K562 (cell line): ENCODE results near the gene HOXC11. TPM values are rescaled to one million over a fixed set of nuclear protein-coding genes. Genes with fewer than 3 reads are reported as not detected.

Source experiments
- BCOR ChIP-seq: fragments of 450-650 bp; IDR thresholded peaks from 2 replicates; pipeline ENCODE4 v1.6.1; 2016
- C11orf30 ChIP-seq: fragments of 450-650 bp; IDR thresholded peaks from 2 replicates; pipeline ENCODE4 v1.6.1; 2016; ENCODE audit warnings: low read depth, mild to moderate bottlenecking
- CBX2 ChIP-seq: fragments of 200-600 bp; sonication (generic); IDR thresholded peaks from one replicate; pipeline ENCODE4 v1.6.1; 2012; ENCODE audit warnings: mild to moderate bottlenecking, low read length, inconsistent platforms; ENCODE audit not compliant: insufficient read depth, poor library complexity, severe bottlenecking
- DPF2 ChIP-seq: fragments of 450-650 bp; IDR thresholded peaks from 2 replicates; pipeline ENCODE4 v1.6.1; 2016
- GTF2E2 ChIP-seq: fragments of 200-800 bp; sonication (Bioruptor generic); IDR thresholded peaks from 2 replicates; pipeline ENCODE4 v1.6.1; 2016; ENCODE audit warnings: missing genetic modification characterization, missing compliant biosample characterization
- HIVEP1 ChIP-seq: fragments of 250-450 bp; sonication (Bioruptor Pico); IDR thresholded peaks from 2 replicates; pipeline ENCODE4 v1.4.0; 2020; ENCODE audit warnings: mild to moderate bottlenecking
- ILK ChIP-seq: fragments of 450-650 bp; IDR thresholded peaks from 2 replicates; pipeline ENCODE4 v1.6.1; 2016; ENCODE audit warnings: missing genetic modification characterization, low read depth, mild to moderate bottlenecking, missing compliant biosample characterization, moderate library complexity, borderline replicate concordance
- MAZ ChIP-seq, 2 experiments: fragments of 450-650 bp in 1 of 2; sonication (generic) in 1 of 2; formaldehyde crosslinking; IDR thresholded peaks in 1 of 2; conservative IDR thresholded peaks in 1 of 2; 2 replicates each; pipeline versions ENCODE4 v1.4.0 to v1.5.0; 2020; ENCODE audit warnings: mild to moderate bottlenecking in 1 of 2, missing genetic modification reagents in 1 of 2
- MCM7 ChIP-seq, 2 experiments: fragments of 450-650 bp; IDR thresholded peaks; 2 replicates each; pipeline ENCODE4 v1.6.1; 2016 to 2018
- MTA3 ChIP-seq: fragments of 450-650 bp; formaldehyde crosslinking; IDR thresholded peaks from 2 replicates; pipeline ENCODE4 v1.6.1; 2017; ENCODE audit warnings: mild to moderate bottlenecking, borderline replicate concordance
- PTBP1 ChIP-seq: fragments of 200-400 bp; formaldehyde crosslinking; IDR thresholded peaks from 2 replicates; pipeline ENCODE4 v1.6.1; 2017; ENCODE audit warnings: low read depth, low read length
- RBM15 ChIP-seq: fragments of 200-400 bp; formaldehyde crosslinking; IDR thresholded peaks from 2 replicates; pipeline ENCODE4 v1.6.1; 2018; ENCODE audit warnings: mild to moderate bottlenecking, low read length, moderate library complexity; ENCODE audit not compliant: insufficient read depth
- RNF2 ChIP-seq: sonication (generic); IDR thresholded peaks from 2 replicates; pipeline ENCODE4 v1.6.1; 2016
- SAFB2 ChIP-seq: fragments of 200-400 bp; formaldehyde crosslinking; IDR thresholded peaks from 2 replicates; pipeline ENCODE4 v1.6.1; 2018; ENCODE audit warnings: borderline replicate concordance, low read length, low read depth, moderate library complexity; ENCODE audit not compliant: severe bottlenecking
- SMAD4 ChIP-seq: fragments of 250-450 bp; sonication (Bioruptor Pico); conservative IDR thresholded peaks from 2 replicates; pipeline ENCODE4 v1.8.0; 2021; ENCODE audit warnings: inconsistent platforms, mild to moderate bottlenecking, moderate library complexity
- SP2 ChIP-seq: IDR thresholded peaks from 2 replicates; pipeline ENCODE4 v1.6.1; 2011; ENCODE audit warnings: mild to moderate bottlenecking, low read depth, low read length, moderate library complexity; ENCODE audit not compliant: poor library complexity, severe bottlenecking; ENCODE audit errors: extremely low read depth
- TAF9B ChIP-seq: fragments of 450-650 bp; IDR thresholded peaks from 2 replicates; pipeline ENCODE4 v1.6.1; 2018; ENCODE audit warnings: mild to moderate bottlenecking; ENCODE audit not compliant: partially characterized antibody
- TRIM28 ChIP-seq: fragments of 450-650 bp; IDR thresholded peaks from 2 replicates; pipeline ENCODE4 v1.6.1; 2017
- USF2 ChIP-seq: sonication (generic); formaldehyde crosslinking; IDR thresholded peaks from 2 replicates; pipeline ENCODE4 v1.5.0; 2020; ENCODE audit warnings: missing genetic modification reagents
- YY1 ChIP-seq, 3 experiments: IDR thresholded peaks; 2 replicates each; pipeline ENCODE4 v1.6.1; 2011; ENCODE audit warnings: low read length in 2 of 3, mild to moderate bottlenecking in 2 of 3, moderate library complexity in 2 of 3, borderline replicate concordance in 1 of 3, control low read depth in 1 of 3, low read depth in 1 of 3; ENCODE audit not compliant: insufficient read depth in 3 of 3, insufficient replicate concordance in 2 of 3, control insufficient read depth in 1 of 3, insufficient read length in 1 of 3; ENCODE audit errors: extremely low read depth in 1 of 3
- ZBTB5 ChIP-seq: fragments of 450-650 bp; IDR thresholded peaks from 2 replicates; pipeline ENCODE4 v1.6.1; 2017; ENCODE audit warnings: antibody characterized with exemption
- ZKSCAN8 ChIP-seq: fragments of 200-800 bp; sonication (Bioruptor generic); IDR thresholded peaks from 2 replicates; pipeline ENCODE4 v1.6.1; 2016; ENCODE audit warnings: missing genetic modification characterization, missing compliant biosample characterization
- ZNF121 ChIP-seq: sonication (generic); formaldehyde crosslinking; conservative IDR thresholded peaks from 2 replicates; pipeline ENCODE4 v1.8.0; 2022; ENCODE audit warnings: missing genetic modification reagents
- ZNF174 ChIP-seq: fragments of 250-450 bp; sonication (Bioruptor Pico); IDR thresholded peaks from 2 replicates; pipeline ENCODE4 v1.4.0; 2020; ENCODE audit warnings: mild to moderate bottlenecking
- ZNF589 ChIP-seq: fragments of 200-800 bp; sonication (Bioruptor generic); IDR thresholded peaks from 2 replicates; pipeline ENCODE4 v1.6.1; 2016; ENCODE audit warnings: low read depth, missing genetic modification characterization, missing compliant biosample characterization
- ZNF740 ChIP-seq, 3 experiments: fragments of 200-800 bp in 1 of 3; sonication (Bioruptor generic) in 1 of 3; sonication (generic) in 1 of 3; formaldehyde crosslinking in 1 of 3; IDR thresholded peaks; 2 replicates each; pipeline versions ENCODE4 v1.6.1 to v1.8.0; 2016 to 2022; ENCODE audit warnings: mild to moderate bottlenecking in 2 of 3, missing compliant biosample characterization in 2 of 3, missing genetic modification characterization in 2 of 3, missing genetic modification reagents in 1 of 3
- polyA plus RNA-seq, 8 experiments: library from polyadenylated mRNA; depleted of rRNA in 4 of 8; stranded (reverse) in 5 of 8; unstranded in 3 of 8; fragments of >200 nt; fragmentation: Nextera tagmentation in 2 of 8; fragmentation: Illumina TruSeq in 1 of 8; extraction: Ambion mirVana in 2 of 8; extraction: Trizol in 1 of 8; gene quantifications; 2 replicates each; pipeline versions ENCODE4 v1.2.1 to v1.2.3, GENCODE V29; 2011 to 2014; ENCODE audit warnings: inconsistent platforms in 1 of 8, missing spikeins in 1 of 8
- total RNA-seq, 7 experiments: library from RNA; depleted of rRNA in 6 of 7; stranded (reverse); fragments of >200 nt in 6 of 7; fragmentation: Illumina TruSeq in 2 of 7; extraction: Trizol in 2 of 7; gene quantifications; 2 replicates each; pipeline versions ENCODE4 v1.2.1 to v1.2.3, GENCODE V29; 2011 to 2021; ENCODE audit warnings: low replicate concordance in 1 of 7

Gene HOXC11
- total and polyA plus RNA-seq, 9 of the 15 experiments (the other 6 are each of a cell fraction or from before 2014, with no cell fraction given), result not detected

GRCh38 chr12:54018468-54018984, 45.6 kb downstream of the HOXC11 start (continued):
- TF ChIP-seq MTA3 (no peak; the same call in 1 of the 2 replicates), SMAD4 (CRISPR knock-in tag) (peak; percentile 32; the same call in 1 of the 2 replicates), RBM15 (no peak), ZNF121 (CRISPR knock-in tag) (no peak), CBX2 (no peak), TRIM28 (no peak), SP2 (no peak), ZNF174 (CRISPR knock-in tag) (no peak), C11orf30 (no peak), YY1 (IDR thresholded peaks at IDR 0.05; ENCODE audit: borderline replicate concordance in 1 of 3, control insufficient read depth in 1 of 3, extremely low read depth in 1 of 3, insufficient read depth in 3 of 3, insufficient read length in 1 of 3, insufficient replicate concordance in 2 of 3, low read depth in 1 of 3, low read length in 2 of 3) (peak in 1 of 3 experiments; percentile 13), DPF2 (0 out of 2 replicates have a peak, but pooled peaks have one; percentile 17), GTF2E2 (tag) (0 out of 2 replicates have a peak, but pooled peaks have one; percentile 2), ZBTB5 (no peak), ZKSCAN8 (CRISPR knock-in tag) (0 out of 2 replicates have a peak, but pooled peaks have one; percentile 17), SAFB2 (no peak), MCM7 (IDR thresholded peaks at IDR 0.05) (no peak), USF2 (no peak), ZNF589 (CRISPR knock-in tag) (peak; percentile 62; the same call in 1 of the 2 replicates), MAZ (CRISPR knock-in tag; conservative IDR thresholded peaks at IDR 0.05 in 1 of 2, IDR thresholded peaks at IDR 0.05 in 1 of 2) (no peak), BCOR (no peak), ILK (tag) (no peak), TAF9B (no peak), ZNF740 (CRISPR knock-in tag; IDR thresholded peaks at IDR 0.05) (peak; percentile 68), ZNF740 (tag; IDR thresholded peaks at IDR 0.05) (peak in 1 of 2 experiments; percentile 49; a peak in 2 of 4 replicates), RNF2 (no peak; the same call in 1 of the 2 replicates), PTBP1 (no peak), HIVEP1 (CRISPR knock-in tag) (no peak)
